ENCODE results near the gene CRYGN.

- TF ChIP-seq CTCF (conservative IDR thresholded peaks at IDR 0.05 in 1 of 2, IDR thresholded peaks at IDR 0.05 in 1 of 2; ENCODE audit: extremely low read depth in 1 of 2, insufficient read depth in 1 of 2, low read depth in 1 of 2, low read length in 2 of 2) = no peak
- no peak for TF ChIP-seq EZH2 (IDR thresholded peaks at IDR 0.05; ENCODE audit: borderline replicate concordance, low read length)
Observed at GRCh38 chr7:151452680-151453325, 12.9 kb upstream of the CRYGN start.
